K562 (cell line): ENCODE data around the gene SHB. TPM values are rescaled to one million over a fixed set of nuclear protein-coding genes. Genes with fewer than 3 reads are reported as not detected.

Experiments used
- BACH1 ChIP-seq: fragments of 200-800 bp; sonication (Bioruptor generic); IDR thresholded peaks from 2 replicates; pipeline ENCODE4 v1.6.1; 2016; ENCODE audit warnings: missing genetic modification characterization, missing compliant biosample characterization
- JUN ChIP-seq, 2 experiments: sonication (generic) in 1 of 2; formaldehyde crosslinking in 1 of 2; IDR thresholded peaks; 2 replicates each; pipeline versions ENCODE4 v1.6.1 to v1.8.0; 2012 to 2022; ENCODE audit warnings: borderline replicate concordance in 2 of 2, mild to moderate bottlenecking in 2 of 2, improper control_type of control experiment in 1 of 2, low read depth in 1 of 2, low read length in 1 of 2, missing genetic modification reagents in 1 of 2
- JUNB ChIP-seq: fragments of 450-650 bp; formaldehyde crosslinking; conservative IDR thresholded peaks from 2 replicates; pipeline ENCODE4 v1.4.0; 2020; ENCODE audit warnings: mild to moderate bottlenecking
- LEF1 ChIP-seq: fragments of 450-650 bp; IDR thresholded peaks from 2 replicates; pipeline ENCODE4 v1.6.1; 2016; ENCODE audit warnings: mild to moderate bottlenecking
- NFE2 ChIP-seq: IDR thresholded peaks from 2 replicates; pipeline ENCODE4 v1.6.1; 2014; ENCODE audit warnings: antibody characterized with exemption, low read depth
- NFIC ChIP-seq: fragments of 450-650 bp; IDR thresholded peaks from 2 replicates; pipeline ENCODE4 v1.6.1; 2017; ENCODE audit warnings: mild to moderate bottlenecking, inconsistent platforms
- NR2C2 ChIP-seq, 2 experiments: fragments of 200-800 bp in 1 of 2; sonication (Bioruptor generic) in 1 of 2; sonication (generic) in 1 of 2; formaldehyde crosslinking in 1 of 2; IDR thresholded peaks; 2 replicates each; pipeline versions ENCODE4 v1.6.1 to v1.8.0; 2016 to 2022; ENCODE audit warnings: mild to moderate bottlenecking in 1 of 2, missing compliant biosample characterization in 1 of 2, missing genetic modification characterization in 1 of 2, missing genetic modification reagents in 1 of 2
- RBM25 ChIP-seq: fragments of 200-400 bp; formaldehyde crosslinking; IDR thresholded peaks from 2 replicates; pipeline ENCODE4 v1.6.1; 2018; ENCODE audit warnings: low read length, low read depth, moderate library complexity; ENCODE audit not compliant: severe bottlenecking
- SIN3A ChIP-seq, 2 experiments: fragments of 150-350 bp in 1 of 2; IDR thresholded peaks; 2 replicates each; pipeline ENCODE4 v1.6.1; 2011 to 2016; ENCODE audit warnings: borderline replicate concordance in 2 of 2, low read depth in 2 of 2, low read length in 2 of 2, mild to moderate bottlenecking in 2 of 2, moderate library complexity in 2 of 2; ENCODE audit not compliant: control insufficient read depth in 1 of 2
- SMARCA4 ChIP-seq: fragments of 450-650 bp; IDR thresholded peaks from 2 replicates; pipeline ENCODE4 v1.6.1; 2016
- SMARCC2 ChIP-seq: fragments of 450-650 bp; IDR thresholded peaks from 2 replicates; pipeline ENCODE4 v1.6.1; 2017; ENCODE audit warnings: antibody characterized with exemption, moderate library complexity, mild to moderate bottlenecking, low read depth
- TOE1 ChIP-seq, 2 experiments: fragments of 450-650 bp in 1 of 2; sonication (generic) in 1 of 2; formaldehyde crosslinking in 1 of 2; IDR thresholded peaks; 2 replicates each; pipeline versions ENCODE4 v1.7.1 to v1.8.0; 2016 to 2022; ENCODE audit warnings: borderline replicate concordance in 2 of 2, mild to moderate bottlenecking in 2 of 2, antibody characterized with exemption in 1 of 2, inconsistent platforms in 1 of 2, low read depth in 1 of 2, missing genetic modification reagents in 1 of 2, moderate library complexity in 1 of 2
- ZBTB33 ChIP-seq: sonication (generic); formaldehyde crosslinking; IDR thresholded peaks from 2 replicates; pipeline ENCODE4 v1.8.1; 2023; ENCODE audit warnings: mild to moderate bottlenecking, missing genetic modification reagents
- ZEB2 ChIP-seq: fragments of 450-650 bp; IDR thresholded peaks from 2 replicates; pipeline ENCODE4 v1.6.1; 2016
- ZNF197 ChIP-seq: fragments of 200-800 bp; sonication (Bioruptor generic); IDR thresholded peaks from 2 replicates; pipeline ENCODE4 v1.6.1; 2016; ENCODE audit warnings: low read depth, missing genetic modification characterization, missing compliant biosample characterization
- ZNF444 ChIP-seq: fragments of 250-450 bp; sonication (Bioruptor Pico); IDR thresholded peaks from 2 replicates; pipeline ENCODE4 v1.4.0; 2020; ENCODE audit warnings: mild to moderate bottlenecking, moderate library complexity
- ZNF57 ChIP-seq: fragments of 450-650 bp; formaldehyde crosslinking; IDR thresholded peaks from 2 replicates; pipeline ENCODE4 v1.4.0; 2020; ENCODE audit warnings: mild to moderate bottlenecking, moderate library complexity
- ZNF696 ChIP-seq: fragments of 250-450 bp; sonication (Bioruptor Pico); conservative IDR thresholded peaks from 2 replicates; pipeline ENCODE4 v1.4.0; 2020; ENCODE audit warnings: mild to moderate bottlenecking, moderate library complexity
- ZNF76 ChIP-seq: fragments of 250-450 bp; sonication (Bioruptor Pico); IDR thresholded peaks from 2 replicates; pipeline ENCODE4 v1.4.0; 2020; ENCODE audit warnings: mild to moderate bottlenecking, moderate library complexity, borderline replicate concordance
- ZNF780A ChIP-seq: fragments of 250-450 bp; sonication (Bioruptor Pico); IDR thresholded peaks from 2 replicates; pipeline ENCODE4 v1.5.0; 2021; ENCODE audit warnings: mild to moderate bottlenecking
- polyA plus RNA-seq, 8 experiments: library from polyadenylated mRNA; depleted of rRNA in 4 of 8; stranded (reverse) in 5 of 8; unstranded in 3 of 8; fragments of >200 nt; fragmentation: Nextera tagmentation in 2 of 8; fragmentation: Illumina TruSeq in 1 of 8; extraction: Ambion mirVana in 2 of 8; extraction: Trizol in 1 of 8; gene quantifications; 2 replicates each; pipeline versions ENCODE4 v1.2.1 to v1.2.3, GENCODE V29; 2011 to 2014; ENCODE audit warnings: inconsistent platforms in 1 of 8, missing spikeins in 1 of 8
- total RNA-seq, 7 experiments: library from RNA; depleted of rRNA in 6 of 7; stranded (reverse); fragments of >200 nt in 6 of 7; fragmentation: Illumina TruSeq in 2 of 7; extraction: Trizol in 2 of 7; gene quantifications; 2 replicates each; pipeline versions ENCODE4 v1.2.1 to v1.2.3, GENCODE V29; 2011 to 2021; ENCODE audit warnings: low replicate concordance in 1 of 7
- TF ChIP-seq, protein P1 (sequence below): fragments of 450-650 bp; IDR thresholded peaks from 2 replicates; pipeline ENCODE4 v1.6.1; 2017; ENCODE audit warnings: antibody characterized with exemption, mild to moderate bottlenecking

Gene SHB
- total and polyA plus RNA-seq, 9 of the 15 experiments (the other 6 are each of a cell fraction or from before 2014, with no cell fraction given), result 0.78 to 16.0 (median 5.3) TPM

DNA sequence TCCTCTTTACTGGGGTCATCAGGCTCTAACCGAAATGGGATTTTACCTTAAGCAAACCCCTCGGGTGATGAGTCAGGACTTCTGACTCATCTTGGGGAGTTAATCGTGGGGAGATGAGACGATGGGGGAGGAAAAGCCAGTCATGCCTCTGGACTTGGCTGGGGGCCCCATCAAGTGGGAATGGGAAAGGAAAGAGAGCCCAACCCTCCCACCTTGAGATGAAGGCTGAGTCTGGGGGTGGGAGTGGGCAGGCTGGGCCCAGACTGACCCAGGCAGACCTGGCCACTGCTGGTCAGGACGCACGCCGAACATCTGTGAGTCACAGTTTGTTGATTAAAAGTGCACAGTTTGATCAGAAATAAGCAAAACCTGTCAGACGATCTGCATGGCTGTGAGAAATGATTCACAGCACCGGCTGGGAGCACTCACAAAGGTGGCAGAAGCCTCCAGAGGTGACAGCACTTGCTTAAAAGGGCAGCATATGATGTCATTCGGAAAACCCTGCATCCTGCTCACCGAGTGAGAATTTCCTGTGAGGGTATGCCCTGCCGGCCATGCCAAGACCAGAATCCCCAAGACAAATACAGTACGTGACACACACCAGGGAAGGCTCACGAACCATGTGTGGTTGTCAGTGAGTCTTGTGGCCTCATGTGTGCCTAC lies 115.1 kb downstream of the SHB start (continued):
- TF ChIP-seq JUN (IDR thresholded peaks at IDR 0.05; ENCODE audit: borderline replicate concordance, low read depth, low read length), result peak; percentile 96
- no peak for TF ChIP-seq JUN (CRISPR knock-in tag; IDR thresholded peaks at IDR 0.05; ENCODE audit: borderline replicate concordance)
- TF ChIP-seq ZEB2, result peak; percentile 87
- TF ChIP-seq ZNF76, result no peak
- no peak for TF ChIP-seq ZNF57
- no peak for TF ChIP-seq ZBTB33 (CRISPR knock-in tag)
- TF ChIP-seq ZNF780A (CRISPR knock-in tag), result no peak
- peak; percentile 87 for TF ChIP-seq NFE2
- TF ChIP-seq ZNF197, result no peak
- TF ChIP-seq NR2C2 (CRISPR knock-in tag; IDR thresholded peaks at IDR 0.05), result no peak
- peak; percentile 16; the same call in 1 of the 2 replicates for TF ChIP-seq NR2C2 (tag; IDR thresholded peaks at IDR 0.05)
- peak; percentile 92 for TF ChIP-seq SMARCC2
- peak; percentile 72; the same call in 1 of the 2 replicates for TF ChIP-seq BACH1
- 0 out of 2 replicates have a peak, but pooled peaks have one; percentile 47 for TF ChIP-seq TOE1 (IDR thresholded peaks at IDR 0.05; ENCODE audit: borderline replicate concordance)
- no peak for TF ChIP-seq TOE1 (CRISPR knock-in tag; IDR thresholded peaks at IDR 0.05; ENCODE audit: borderline replicate concordance, low read depth)
- 0 out of 2 replicates have a peak, but pooled peaks have one; percentile 53 for TF ChIP-seq JUNB (CRISPR knock-in tag)
- no peak for TF ChIP-seq RBM25
- TF ChIP-seq, protein P1, sequence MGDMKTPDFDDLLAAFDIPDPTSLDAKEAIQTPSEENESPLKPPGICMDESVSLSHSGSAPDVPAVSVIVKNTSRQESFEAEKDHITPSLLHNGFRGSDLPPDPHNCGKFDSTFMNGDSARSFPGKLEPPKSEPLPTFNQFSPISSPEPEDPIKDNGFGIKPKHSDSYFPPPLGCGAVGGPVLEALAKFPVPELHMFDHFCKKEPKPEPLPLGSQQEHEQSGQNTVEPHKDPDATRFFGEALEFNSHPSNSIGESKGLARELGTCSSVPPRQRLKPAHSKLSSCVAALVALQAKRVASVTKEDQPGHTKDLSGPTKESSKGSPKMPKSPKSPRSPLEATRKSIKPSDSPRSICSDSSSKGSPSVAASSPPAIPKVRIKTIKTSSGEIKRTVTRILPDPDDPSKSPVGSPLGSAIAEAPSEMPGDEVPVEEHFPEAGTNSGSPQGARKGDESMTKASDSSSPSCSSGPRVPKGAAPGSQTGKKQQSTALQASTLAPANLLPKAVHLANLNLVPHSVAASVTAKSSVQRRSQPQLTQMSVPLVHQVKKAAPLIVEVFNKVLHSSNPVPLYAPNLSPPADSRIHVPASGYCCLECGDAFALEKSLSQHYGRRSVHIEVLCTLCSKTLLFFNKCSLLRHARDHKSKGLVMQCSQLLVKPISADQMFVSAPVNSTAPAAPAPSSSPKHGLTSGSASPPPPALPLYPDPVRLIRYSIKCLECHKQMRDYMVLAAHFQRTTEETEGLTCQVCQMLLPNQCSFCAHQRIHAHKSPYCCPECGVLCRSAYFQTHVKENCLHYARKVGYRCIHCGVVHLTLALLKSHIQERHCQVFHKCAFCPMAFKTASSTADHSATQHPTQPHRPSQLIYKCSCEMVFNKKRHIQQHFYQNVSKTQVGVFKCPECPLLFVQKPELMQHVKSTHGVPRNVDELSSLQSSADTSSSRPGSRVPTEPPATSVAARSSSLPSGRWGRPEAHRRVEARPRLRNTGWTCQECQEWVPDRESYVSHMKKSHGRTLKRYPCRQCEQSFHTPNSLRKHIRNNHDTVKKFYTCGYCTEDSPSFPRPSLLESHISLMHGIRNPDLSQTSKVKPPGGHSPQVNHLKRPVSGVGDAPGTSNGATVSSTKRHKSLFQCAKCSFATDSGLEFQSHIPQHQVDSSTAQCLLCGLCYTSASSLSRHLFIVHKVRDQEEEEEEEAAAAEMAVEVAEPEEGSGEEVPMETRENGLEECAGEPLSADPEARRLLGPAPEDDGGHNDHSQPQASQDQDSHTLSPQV, result peak; percentile 65; the same call in 1 of the 2 replicates
- no peak for TF ChIP-seq ZNF696 (CRISPR knock-in tag)
- TF ChIP-seq NFIC, result peak; percentile 67; the same call in 1 of the 2 replicates
- TF ChIP-seq ZNF444 (CRISPR knock-in tag), result no peak
- TF ChIP-seq SMARCA4, result peak; percentile 95
- peak in 1 of 2 experiments; percentile 41; a peak in 1 of 4 replicates for TF ChIP-seq SIN3A (IDR thresholded peaks at IDR 0.05; ENCODE audit: borderline replicate concordance in 2 of 2, control insufficient read depth in 1 of 2, low read depth in 2 of 2, low read length in 2 of 2)
- TF ChIP-seq LEF1, result peak; percentile 60
